HCT116 (cell line): ENCODE measurements around the gene MAPK14.

Experiments
- CEBPB ChIP-seq: IDR thresholded peaks from 2 replicates; pipeline ENCODE4 v1.6.1; 2012; ENCODE audit warnings: low read depth
- EGR1 ChIP-seq: IDR thresholded peaks from 2 replicates; pipeline ENCODE4 v1.6.1; 2012; ENCODE audit warnings: low read depth
- EZH2 ChIP-seq: fragments of 200-600 bp; sonication (generic); IDR thresholded peaks from 2 replicates; pipeline ENCODE4 v1.6.1; 2017; ENCODE audit warnings: antibody characterized with exemption, mixed run types
- POLR2A ChIP-seq: IDR thresholded peaks from 2 replicates; pipeline ENCODE4 v1.7.0; 2011; ENCODE audit warnings: borderline replicate concordance; ENCODE audit not compliant: insufficient read depth, insufficient read length; ENCODE audit errors: extremely low read depth
- RAD21 ChIP-seq: IDR thresholded peaks from 2 replicates; pipeline ENCODE4 v1.6.1; 2012; ENCODE audit warnings: low read depth, mild to moderate bottlenecking
- SIN3A ChIP-seq: IDR thresholded peaks from 2 replicates; pipeline ENCODE4 v1.6.1; 2012; ENCODE audit warnings: low read depth
- TCF7L2 ChIP-seq: IDR thresholded peaks from 2 replicates; pipeline ENCODE4 v1.7.0; 2011; ENCODE audit warnings: borderline replicate concordance, inconsistent platforms; ENCODE audit not compliant: insufficient read depth, insufficient read length; ENCODE audit errors: extremely low read depth
- ZFX ChIP-seq: fragments of 450-650 bp; IDR thresholded peaks from 2 replicates; pipeline ENCODE4 v1.6.1; 2017
- TF ChIP-seq, protein P1 (sequence below), 3 experiments: fragments of 200-600 bp in 1 of 3; sonication (generic) in 1 of 3; IDR thresholded peaks in 2 of 3; conservative IDR thresholded peaks in 1 of 3; 2 replicates each; pipeline ENCODE4 v1.5.1; 2012 to 2017; ENCODE audit warnings: low read depth in 2 of 3, low read length in 2 of 3, antibody characterized with exemption in 1 of 3, borderline replicate concordance in 1 of 3, control low read depth in 1 of 3, mild to moderate bottlenecking in 1 of 3, mixed read lengths in 1 of 3, mixed run types in 1 of 3, moderate library complexity in 1 of 3; ENCODE audit not compliant: insufficient read depth in 1 of 3
- TF ChIP-seq, protein P2 (sequence below): IDR thresholded peaks from 2 replicates; pipeline ENCODE4 v1.6.1; 2012

DNA sequence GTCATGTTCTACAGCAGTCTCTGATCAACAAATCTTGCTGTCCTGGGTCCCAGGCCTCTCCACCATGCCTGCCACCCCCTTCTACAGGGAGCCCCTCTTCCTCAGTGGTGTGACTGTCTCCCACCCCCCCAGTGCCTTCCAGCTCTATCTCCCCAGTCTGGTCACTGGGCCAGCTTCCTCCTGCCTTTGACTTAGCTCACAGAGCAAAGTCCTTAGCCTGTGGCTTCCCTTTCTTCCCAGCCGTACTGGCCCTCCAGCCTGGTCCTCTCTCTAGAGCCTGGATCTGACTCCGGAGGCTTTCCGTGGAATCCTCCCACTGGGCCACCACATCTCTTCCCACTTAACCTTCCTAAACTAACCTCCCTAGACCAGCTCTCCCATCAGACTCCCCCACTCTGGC, 119.7 kb downstream of the MAPK14 start:
- no peak for TF ChIP-seq POLR2A
- TF ChIP-seq, protein P1, sequence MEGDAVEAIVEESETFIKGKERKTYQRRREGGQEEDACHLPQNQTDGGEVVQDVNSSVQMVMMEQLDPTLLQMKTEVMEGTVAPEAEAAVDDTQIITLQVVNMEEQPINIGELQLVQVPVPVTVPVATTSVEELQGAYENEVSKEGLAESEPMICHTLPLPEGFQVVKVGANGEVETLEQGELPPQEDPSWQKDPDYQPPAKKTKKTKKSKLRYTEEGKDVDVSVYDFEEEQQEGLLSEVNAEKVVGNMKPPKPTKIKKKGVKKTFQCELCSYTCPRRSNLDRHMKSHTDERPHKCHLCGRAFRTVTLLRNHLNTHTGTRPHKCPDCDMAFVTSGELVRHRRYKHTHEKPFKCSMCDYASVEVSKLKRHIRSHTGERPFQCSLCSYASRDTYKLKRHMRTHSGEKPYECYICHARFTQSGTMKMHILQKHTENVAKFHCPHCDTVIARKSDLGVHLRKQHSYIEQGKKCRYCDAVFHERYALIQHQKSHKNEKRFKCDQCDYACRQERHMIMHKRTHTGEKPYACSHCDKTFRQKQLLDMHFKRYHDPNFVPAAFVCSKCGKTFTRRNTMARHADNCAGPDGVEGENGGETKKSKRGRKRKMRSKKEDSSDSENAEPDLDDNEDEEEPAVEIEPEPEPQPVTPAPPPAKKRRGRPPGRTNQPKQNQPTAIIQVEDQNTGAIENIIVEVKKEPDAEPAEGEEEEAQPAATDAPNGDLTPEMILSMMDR (IDR thresholded peaks at IDR 0.05 in 2 of 3, conservative IDR thresholded peaks at IDR 0.05 in 1 of 3; ENCODE audit: borderline replicate concordance in 1 of 3, insufficient read depth in 1 of 3, low read depth in 2 of 3, low read length in 2 of 3): no peak
- TF ChIP-seq ZFX: no peak
- no peak for TF ChIP-seq CEBPB
- no peak for TF ChIP-seq SIN3A
- no peak for TF ChIP-seq TCF7L2
- TF ChIP-seq EZH2: no peak
- no peak for TF ChIP-seq RAD21
- TF ChIP-seq, protein P2, sequence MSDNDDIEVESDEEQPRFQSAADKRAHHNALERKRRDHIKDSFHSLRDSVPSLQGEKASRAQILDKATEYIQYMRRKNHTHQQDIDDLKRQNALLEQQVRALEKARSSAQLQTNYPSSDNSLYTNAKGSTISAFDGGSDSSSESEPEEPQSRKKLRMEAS: no peak
- TF ChIP-seq EGR1: no peak
